RWPE2 (cell line): ENCODE results near the gene CALML3.

Experiments used
- ATAC-seq: fragments of 200-7000 bp; cut with Tn5 transposase; 3 replicates; pipeline ENCODE4 v1.9.1; 2021; ENCODE audit warnings: low read depth
- DNase-seq: peaks from one replicate; pipeline ENCODE4 v3.0.0-alpha.2; 2020; ENCODE audit warnings: low spot score
- H3K27ac ChIP-seq: fragments of 450-650 bp; 2 replicates; pipeline ENCODE4 v1.5.1; 2017; ENCODE audit warnings: mild to moderate bottlenecking; ENCODE audit not compliant: poor library complexity, severe bottlenecking
- H3K27me3 ChIP-seq: fragments of 250-450 bp; sonication (Bioruptor Pico); 2 replicates; pipeline ENCODE4 v1.5.1; 2021; ENCODE audit warnings: mild to moderate bottlenecking, moderate library complexity; ENCODE audit not compliant: insufficient read depth, poor library complexity, severe bottlenecking
- H3K36me3 ChIP-seq: fragments of 250-450 bp; sonication (Bioruptor Pico); 2 replicates; pipeline ENCODE4 v1.5.1; 2020; ENCODE audit warnings: low read depth, mild to moderate bottlenecking, moderate library complexity
- H3K4me1 ChIP-seq: fragments of 250-450 bp; sonication (Bioruptor Pico); 2 replicates; pipeline ENCODE4 v1.5.1; 2021; ENCODE audit warnings: mild to moderate bottlenecking, moderate library complexity; ENCODE audit not compliant: insufficient read depth, poor library complexity, severe bottlenecking
- H3K4me3 ChIP-seq: fragments of 250-450 bp; sonication (Bioruptor Pico); 2 replicates; pipeline ENCODE4 v1.5.1; 2021; ENCODE audit warnings: mild to moderate bottlenecking, moderate library complexity; ENCODE audit not compliant: severe bottlenecking
- H3K9me3 ChIP-seq: fragments of 250-450 bp; sonication (Bioruptor Pico); 2 replicates; pipeline ENCODE4 v1.5.1; 2021; ENCODE audit warnings: mild to moderate bottlenecking, moderate library complexity; ENCODE audit not compliant: severe bottlenecking
- TF ChIP-seq, protein P1 (sequence below): fragments of 450-650 bp; IDR thresholded peaks from one replicate; pipeline ENCODE4 v1.5.1; 2017; ENCODE audit warnings: mild to moderate bottlenecking, moderate library complexity; ENCODE audit not compliant: poor library complexity, severe bottlenecking

CALML3 gene

DNA sequence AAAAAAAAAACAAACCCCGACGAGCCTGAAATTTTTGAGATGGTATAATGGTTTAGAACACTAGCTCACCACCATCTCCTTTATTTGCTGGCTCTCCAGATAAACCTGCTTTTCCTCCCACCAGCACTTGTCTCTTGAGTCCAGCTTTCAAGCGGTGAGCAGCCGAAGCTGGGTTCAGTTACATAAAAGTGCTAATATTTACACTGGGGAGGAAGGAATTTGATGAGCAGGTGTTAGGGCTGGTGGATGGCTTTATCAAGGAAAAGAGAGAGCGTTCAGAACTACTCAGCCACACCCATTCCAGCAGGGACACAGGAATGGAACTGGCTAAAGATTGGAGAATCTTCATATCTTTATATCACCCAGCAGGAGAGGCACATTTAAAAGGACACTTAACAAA lies 6.6 kb upstream of the CALML3 start:
- no peaks in the 10 kb centered on the region for H3K36me3 ChIP-seq
- DNase-seq (no peak), ATAC-seq (no peak)
- no peak overlapping the region for H3K4me3 ChIP-seq
- no peak overlapping the region for H3K27ac ChIP-seq
- no peaks in the 10 kb centered on the region for H3K9me3 ChIP-seq
- TF ChIP-seq, protein P1, sequence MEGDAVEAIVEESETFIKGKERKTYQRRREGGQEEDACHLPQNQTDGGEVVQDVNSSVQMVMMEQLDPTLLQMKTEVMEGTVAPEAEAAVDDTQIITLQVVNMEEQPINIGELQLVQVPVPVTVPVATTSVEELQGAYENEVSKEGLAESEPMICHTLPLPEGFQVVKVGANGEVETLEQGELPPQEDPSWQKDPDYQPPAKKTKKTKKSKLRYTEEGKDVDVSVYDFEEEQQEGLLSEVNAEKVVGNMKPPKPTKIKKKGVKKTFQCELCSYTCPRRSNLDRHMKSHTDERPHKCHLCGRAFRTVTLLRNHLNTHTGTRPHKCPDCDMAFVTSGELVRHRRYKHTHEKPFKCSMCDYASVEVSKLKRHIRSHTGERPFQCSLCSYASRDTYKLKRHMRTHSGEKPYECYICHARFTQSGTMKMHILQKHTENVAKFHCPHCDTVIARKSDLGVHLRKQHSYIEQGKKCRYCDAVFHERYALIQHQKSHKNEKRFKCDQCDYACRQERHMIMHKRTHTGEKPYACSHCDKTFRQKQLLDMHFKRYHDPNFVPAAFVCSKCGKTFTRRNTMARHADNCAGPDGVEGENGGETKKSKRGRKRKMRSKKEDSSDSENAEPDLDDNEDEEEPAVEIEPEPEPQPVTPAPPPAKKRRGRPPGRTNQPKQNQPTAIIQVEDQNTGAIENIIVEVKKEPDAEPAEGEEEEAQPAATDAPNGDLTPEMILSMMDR, result no peak
- no peaks in the 10 kb centered on the region for H3K27me3 ChIP-seq
- H3K4me1 ChIP-seq, result no peaks in the 10 kb centered on the region

DNA sequence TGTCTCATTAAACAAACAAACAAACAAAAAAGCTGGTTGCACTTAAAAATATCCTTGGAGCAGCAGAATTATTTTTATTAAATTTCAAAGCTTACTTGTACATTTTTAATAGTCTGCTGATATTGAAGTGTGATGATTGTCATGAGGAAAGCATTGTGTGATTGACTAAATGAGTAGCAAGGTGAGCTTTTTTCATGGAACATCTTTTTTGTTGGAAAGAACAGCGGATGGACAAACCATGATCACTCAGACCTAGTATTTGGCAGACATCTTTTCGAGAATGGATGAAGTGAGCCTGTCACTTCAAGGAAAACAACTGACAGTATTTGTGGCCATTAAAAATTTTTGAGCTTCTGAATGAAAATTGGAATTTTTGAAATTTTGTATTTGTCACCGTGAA lies 5.7 kb upstream of the CALML3 start:
- H3K4me1 ChIP-seq, result no peaks in the 10 kb centered on the region
- ATAC-seq, result no peak

DNA sequence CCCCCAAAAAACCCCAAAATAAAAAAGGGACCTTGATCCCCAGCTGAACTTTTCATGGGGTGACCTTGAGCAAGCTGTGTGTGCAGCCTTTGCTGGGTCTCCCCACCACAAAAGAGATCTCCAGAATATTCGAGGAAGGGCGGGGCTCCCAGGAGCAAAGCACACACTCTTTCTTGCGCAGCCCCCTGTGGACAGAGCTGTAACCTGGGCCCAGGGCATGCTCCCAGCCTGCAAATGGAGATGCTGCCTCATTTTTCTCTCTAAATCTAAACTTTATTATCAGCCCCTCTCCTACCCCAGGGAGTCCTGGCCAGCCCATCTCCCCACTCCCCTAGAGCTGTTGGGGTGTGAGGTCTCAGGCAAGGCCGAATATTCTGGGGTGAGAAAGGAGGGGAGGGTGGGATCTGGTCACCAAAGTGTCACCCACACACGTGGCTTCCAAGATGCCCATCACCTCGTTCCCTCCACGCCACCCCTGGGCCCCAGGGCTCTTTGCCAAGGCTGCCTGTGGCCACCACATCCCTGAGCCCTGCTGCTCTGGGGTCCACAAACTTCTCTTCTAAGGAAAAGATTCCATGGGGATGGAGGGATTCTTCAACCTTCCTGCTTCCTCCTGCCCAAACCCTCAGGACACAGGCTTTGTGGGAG lies 1.7 kb upstream of the CALML3 start:
- H3K4me1 ChIP-seq, result peaks cover 15% of the 10 kb centered on the region
- no peak for DNase-seq
- no peaks in the 10 kb centered on the region for H3K9me3 ChIP-seq
- TF ChIP-seq, protein P1, result no peak
- no peak for ATAC-seq
- no peaks in the 10 kb centered on the region for H3K36me3 ChIP-seq
- no peaks in the 10 kb centered on the region for H3K27me3 ChIP-seq
- H3K27ac ChIP-seq, result no peak overlapping the region
- no peak overlapping the region for H3K4me3 ChIP-seq

More for the DNA sequence above, 5.7 kb upstream of the CALML3 start:
- no peak for DNase-seq
- Histone ChIP-seq H3K27me3 (no peaks in the 10 kb centered on the region), H3K36me3 (no peaks in the 10 kb centered on the region), H3K4me3 (no peak overlapping the region), H3K9me3 (no peaks in the 10 kb centered on the region), H3K27ac (no peak overlapping the region)
- TF ChIP-seq, protein P1, result no peak

- DNase-seq, result no peak
Measured at GRCh38 chr10:5523796-5524574, 776 bp upstream of the CALML3 start.

More at GRCh38 chr10:5523796-5524574, 776 bp upstream of the CALML3 start:
- H3K4me3 ChIP-seq, result no peak overlapping the region
- TF ChIP-seq, protein P1, result no peak
- no peaks in the 10 kb centered on the region for H3K27me3 ChIP-seq
- ATAC-seq, result no peak
- H3K4me1 ChIP-seq, result peaks cover 15% of the 10 kb centered on the region
- no peaks in the 10 kb centered on the region for H3K36me3 ChIP-seq
- no peak overlapping the region for H3K27ac ChIP-seq
- H3K9me3 ChIP-seq, result no peaks in the 10 kb centered on the region
